ENCODE data around the gene NPHP4. TPM values are rescaled to one million over a fixed set of nuclear protein-coding genes. Genes with fewer than 3 reads are reported as not detected.
A peak's percentile ranks its signal among the peaks of the same experiment; 100 is the strongest.

NPHP4 gene
- total RNA-seq, 4 donors from 2014 or later = 13.7 to 29.3 (median 18.6) TPM

DNA sequence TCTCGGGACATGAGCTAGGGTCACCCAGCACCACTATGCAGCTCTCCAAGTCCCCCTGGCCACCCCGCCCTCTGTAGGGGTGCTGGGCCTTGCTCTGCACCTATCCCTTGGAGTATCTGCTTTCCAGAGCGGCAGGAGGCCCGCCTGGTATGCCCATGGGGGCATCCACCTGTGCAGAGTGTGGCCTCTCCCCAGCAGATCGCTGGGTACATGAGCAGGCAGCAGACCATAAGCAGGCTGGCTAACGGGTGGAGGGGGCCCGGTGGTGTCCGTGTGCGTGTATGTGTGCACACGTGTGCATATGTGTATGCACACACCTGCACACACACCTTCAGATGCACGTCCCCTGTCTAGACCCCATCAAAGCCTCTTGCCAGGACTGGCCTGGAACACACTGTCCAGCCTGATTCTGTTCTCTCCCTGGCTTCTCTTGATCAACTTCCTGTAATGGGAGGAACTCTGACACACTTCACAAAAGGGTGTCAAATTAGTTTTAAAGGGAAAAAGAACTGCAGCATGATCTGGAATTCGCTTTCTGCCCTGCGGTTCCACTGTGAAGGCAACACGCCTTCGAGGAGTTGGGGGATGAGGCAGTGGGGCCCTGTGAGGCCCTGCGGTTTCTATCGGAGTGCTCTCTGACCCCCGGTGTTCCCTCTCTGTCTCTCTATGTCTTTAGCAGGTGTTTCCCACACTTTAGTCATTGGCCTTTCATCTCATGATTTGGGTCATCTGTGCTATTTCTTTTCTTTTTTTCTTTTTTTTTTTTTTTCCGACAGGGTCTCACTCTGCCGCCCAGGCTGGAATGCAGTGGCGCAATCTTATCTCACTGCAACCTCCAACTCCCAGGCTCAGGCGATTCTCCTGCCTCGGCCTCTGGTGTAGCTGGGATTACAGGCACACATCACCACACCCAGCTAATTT is 17.2 kb upstream of the NPHP4 start:
- ATAC-seq (ENCODE audit: low FRiP score) (no peak), DNase-seq (ENCODE audit: low spot score) (no peak)
- TF ChIP-seq, protein P1, sequence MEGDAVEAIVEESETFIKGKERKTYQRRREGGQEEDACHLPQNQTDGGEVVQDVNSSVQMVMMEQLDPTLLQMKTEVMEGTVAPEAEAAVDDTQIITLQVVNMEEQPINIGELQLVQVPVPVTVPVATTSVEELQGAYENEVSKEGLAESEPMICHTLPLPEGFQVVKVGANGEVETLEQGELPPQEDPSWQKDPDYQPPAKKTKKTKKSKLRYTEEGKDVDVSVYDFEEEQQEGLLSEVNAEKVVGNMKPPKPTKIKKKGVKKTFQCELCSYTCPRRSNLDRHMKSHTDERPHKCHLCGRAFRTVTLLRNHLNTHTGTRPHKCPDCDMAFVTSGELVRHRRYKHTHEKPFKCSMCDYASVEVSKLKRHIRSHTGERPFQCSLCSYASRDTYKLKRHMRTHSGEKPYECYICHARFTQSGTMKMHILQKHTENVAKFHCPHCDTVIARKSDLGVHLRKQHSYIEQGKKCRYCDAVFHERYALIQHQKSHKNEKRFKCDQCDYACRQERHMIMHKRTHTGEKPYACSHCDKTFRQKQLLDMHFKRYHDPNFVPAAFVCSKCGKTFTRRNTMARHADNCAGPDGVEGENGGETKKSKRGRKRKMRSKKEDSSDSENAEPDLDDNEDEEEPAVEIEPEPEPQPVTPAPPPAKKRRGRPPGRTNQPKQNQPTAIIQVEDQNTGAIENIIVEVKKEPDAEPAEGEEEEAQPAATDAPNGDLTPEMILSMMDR (IDR thresholded peaks at IDR 0.05) = no peak

DNA sequence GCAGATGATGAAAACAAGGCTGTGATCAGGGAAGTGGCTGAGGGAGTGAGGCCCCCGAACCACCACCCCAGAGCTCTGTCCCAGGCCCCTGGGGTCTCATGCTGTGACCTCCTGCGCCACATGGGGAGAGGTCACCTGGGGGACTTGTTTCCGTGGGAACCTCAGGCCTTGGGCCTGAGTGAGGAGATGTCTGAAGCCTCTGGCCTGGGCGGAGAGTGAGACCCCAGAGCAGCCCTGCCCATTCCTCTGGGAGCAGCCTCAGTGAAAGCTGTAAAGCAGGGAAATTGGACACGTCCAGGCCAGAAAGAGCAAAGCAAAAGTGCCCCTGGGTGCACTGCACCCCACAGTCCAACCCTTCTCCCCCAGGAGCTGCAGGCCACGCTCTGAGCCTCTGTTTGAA is 16.5 kb upstream of the NPHP4 start:
- ATAC-seq (ENCODE audit: low FRiP score) = no peak
- no peak for DNase-seq (ENCODE audit: low spot score)
- TF ChIP-seq, protein P1 (IDR thresholded peaks at IDR 0.05) = no peak

DNA sequence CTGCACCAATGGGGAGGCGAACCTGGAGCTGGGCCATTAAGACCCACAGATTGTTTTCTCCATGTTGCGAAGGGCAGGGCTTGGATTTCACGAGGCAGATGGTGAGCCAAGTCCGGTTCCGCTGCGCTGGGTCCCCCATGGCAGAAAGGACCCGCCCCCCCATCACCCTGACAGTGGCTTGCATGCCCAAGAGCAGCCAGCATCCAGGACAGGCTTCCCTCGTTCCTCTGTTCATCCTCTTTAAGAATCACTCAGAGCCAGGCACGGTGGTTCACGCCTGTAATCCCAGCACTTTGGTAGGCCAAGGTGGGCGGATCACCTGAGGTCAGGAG is 15.8 kb upstream of the NPHP4 start:
- no peak for DNase-seq (ENCODE audit: low spot score)
- TF ChIP-seq, protein P1 (IDR thresholded peaks at IDR 0.05) = no peak
- no peak for ATAC-seq (ENCODE audit: low FRiP score)

- DNase-seq (ENCODE audit: low spot score) (no peak), ATAC-seq (ENCODE audit: low FRiP score) (peak; percentile 91)
- TF ChIP-seq, protein P1 (IDR thresholded peaks at IDR 0.05) = no peak
These were observed 15.3 kb upstream of the NPHP4 start for GRCh38 chr1:6007318-6008083.

DNA sequence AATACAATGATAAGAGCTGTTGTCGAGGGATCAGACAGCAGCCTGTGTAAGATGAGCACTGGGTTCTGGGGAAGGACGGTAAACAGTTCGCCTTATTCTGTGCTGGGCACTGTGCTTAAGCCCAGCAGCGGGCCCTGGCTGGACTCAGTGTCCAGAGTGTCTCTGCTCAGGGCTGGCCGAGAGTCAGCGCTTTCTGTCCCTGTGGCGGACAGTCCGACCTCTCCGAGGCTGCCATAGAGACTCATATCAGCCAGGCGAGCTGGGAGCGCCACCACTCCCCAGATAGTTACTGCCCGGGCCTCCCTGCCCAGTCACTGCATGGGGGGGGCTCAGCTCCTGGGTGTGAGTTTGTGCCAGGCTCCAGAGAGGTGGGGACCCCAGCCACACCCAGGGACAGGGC is 14.7 kb upstream of the NPHP4 start:
- no peak for DNase-seq (ENCODE audit: low spot score)
- ATAC-seq (ENCODE audit: low FRiP score) = peak; percentile 33
- TF ChIP-seq, protein P1 (IDR thresholded peaks at IDR 0.05) = no peak

- TF ChIP-seq, protein P1 (IDR thresholded peaks at IDR 0.05) = no peak
- no peak for DNase-seq (ENCODE audit: low spot score)
- no peak for ATAC-seq (ENCODE audit: low FRiP score)
These were observed 13.2 kb upstream of the NPHP4 start for GRCh38 chr1:6005276-6005917.

Measured in omental fat pad (tissue), 4 donors.